Esophagus squamous epithelium (tissue), 4 donors: Measurements from ENCODE around the gene FHOD3.

Experiments
- POLR2A ChIP-seq, 4 donors: fragments of 450-650 bp; IDR thresholded peaks; one replicate each; pipeline ENCODE4 v1.6.1; 2017; ENCODE audit warnings: antibody characterized with exemption in 4 of 4, mild to moderate bottlenecking in 4 of 4, moderate library complexity in 3 of 4
- TF ChIP-seq, protein P1 (sequence below), 6 experiments: fragments of 450-650 bp in 4 of 6; fragments of 200-600 bp in 2 of 6; sonication (generic) in 2 of 6; IDR thresholded peaks; one replicate each; pipeline ENCODE4 v1.5.1; 2016 to 2019; ENCODE audit warnings: antibody characterized with exemption in 6 of 6, mild to moderate bottlenecking in 4 of 6, moderate library complexity in 4 of 6

DNA sequence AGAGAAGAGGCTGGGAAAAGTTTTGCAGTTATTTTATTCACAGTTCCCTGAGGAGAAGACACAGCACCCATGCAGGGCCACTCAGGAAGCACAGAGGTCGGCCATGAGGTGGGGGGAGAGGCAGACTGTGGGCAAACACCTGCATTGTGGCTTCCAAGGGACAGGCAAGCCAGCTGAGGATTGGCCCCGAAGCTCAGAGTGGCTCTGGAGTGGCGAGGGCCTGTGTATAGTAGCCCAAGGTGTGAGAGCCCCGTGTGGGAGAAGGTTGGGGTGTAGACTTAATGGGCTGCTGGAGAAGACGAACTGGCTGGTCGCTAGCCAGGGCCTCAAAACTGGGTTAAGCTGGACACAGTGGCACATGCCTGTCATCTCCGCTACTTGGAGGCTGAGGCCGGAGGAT lies 218.7 kb downstream of the FHOD3 start:
- TF ChIP-seq POLR2A (IDR thresholded peaks at IDR 0.05): no peak
- TF ChIP-seq, protein P1, sequence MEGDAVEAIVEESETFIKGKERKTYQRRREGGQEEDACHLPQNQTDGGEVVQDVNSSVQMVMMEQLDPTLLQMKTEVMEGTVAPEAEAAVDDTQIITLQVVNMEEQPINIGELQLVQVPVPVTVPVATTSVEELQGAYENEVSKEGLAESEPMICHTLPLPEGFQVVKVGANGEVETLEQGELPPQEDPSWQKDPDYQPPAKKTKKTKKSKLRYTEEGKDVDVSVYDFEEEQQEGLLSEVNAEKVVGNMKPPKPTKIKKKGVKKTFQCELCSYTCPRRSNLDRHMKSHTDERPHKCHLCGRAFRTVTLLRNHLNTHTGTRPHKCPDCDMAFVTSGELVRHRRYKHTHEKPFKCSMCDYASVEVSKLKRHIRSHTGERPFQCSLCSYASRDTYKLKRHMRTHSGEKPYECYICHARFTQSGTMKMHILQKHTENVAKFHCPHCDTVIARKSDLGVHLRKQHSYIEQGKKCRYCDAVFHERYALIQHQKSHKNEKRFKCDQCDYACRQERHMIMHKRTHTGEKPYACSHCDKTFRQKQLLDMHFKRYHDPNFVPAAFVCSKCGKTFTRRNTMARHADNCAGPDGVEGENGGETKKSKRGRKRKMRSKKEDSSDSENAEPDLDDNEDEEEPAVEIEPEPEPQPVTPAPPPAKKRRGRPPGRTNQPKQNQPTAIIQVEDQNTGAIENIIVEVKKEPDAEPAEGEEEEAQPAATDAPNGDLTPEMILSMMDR (IDR thresholded peaks at IDR 0.05): no peak
